CD8-positive, alpha-beta memory T cell (primary cell): ENCODE data around the gene CIAO3. TPM values are rescaled to one million over a fixed set of nuclear protein-coding genes. Genes with fewer than 3 reads are reported as not detected.

Experiments used
- CTCF ChIA-PET: fragments of 350-600 bp; sonication (Branson Sonifier 250); formaldehyde crosslinking; loops from one replicate; lab custom pipeline; 2021; ENCODE audit warnings: antibody characterized with exemption; lab: Charles Lee
- POLR2A ChIA-PET: fragments of 350-600 bp; sonication (Branson Sonifier 250); formaldehyde crosslinking; loops from one replicate; lab custom pipeline; 2021; ENCODE audit warnings: antibody characterized with exemption; lab: Charles Lee
- DNase-seq, 5 donors: peaks; one replicate each; pipeline versions ENCODE4 v3.0.0 to v3.0.0-alpha.2; 2020 to 2022; ENCODE audit warnings: mixed read lengths in 1 of 5
- H3K27ac ChIP-seq: one replicate; pipeline ENCODE4 v1.7.0; 2013; ENCODE audit warnings: low read depth, mild to moderate bottlenecking, low read length, moderate library complexity
- H3K27me3 ChIP-seq: 2 replicates; pipeline ENCODE4 v1.7.0; 2013; ENCODE audit warnings: low read length, mild to moderate bottlenecking; ENCODE audit not compliant: insufficient read depth, poor library complexity, severe bottlenecking
- H3K36me3 ChIP-seq: 2 replicates; pipeline ENCODE4 v1.7.0; 2013; ENCODE audit warnings: mild to moderate bottlenecking, low read length, moderate library complexity; ENCODE audit not compliant: insufficient read depth
- H3K4me1 ChIP-seq: 2 replicates; pipeline ENCODE4 v1.7.0; 2013; ENCODE audit warnings: mild to moderate bottlenecking, low read length, moderate library complexity; ENCODE audit not compliant: insufficient read depth
- H3K4me3 ChIP-seq: 2 replicates; pipeline ENCODE4 v1.7.0; 2013; ENCODE audit warnings: mild to moderate bottlenecking, low read length
- H3K9me3 ChIP-seq: 2 replicates; pipeline ENCODE4 v1.7.0; 2013; ENCODE audit warnings: mild to moderate bottlenecking, low read length
- H3K27ac Mint-ChIP-seq, 8 donors: one replicate each; pipeline ENCODE4 v1.8.0; 2020 to 2021; ENCODE audit warnings: mixed read lengths in 8 of 8, mild to moderate bottlenecking in 6 of 8, inconsistent platforms in 3 of 8, moderate library complexity in 3 of 8
- H3K27me3 Mint-ChIP-seq, 2 donors: one replicate each; pipeline ENCODE4 v1.8.0; 2020 to 2021; ENCODE audit warnings: mixed read lengths in 2 of 2, mild to moderate bottlenecking in 1 of 2, moderate library complexity in 1 of 2
- H3K36me3 Mint-ChIP-seq, 3 donors: one replicate each; pipeline ENCODE4 v1.8.0; 2020 to 2021; ENCODE audit warnings: mixed read lengths in 3 of 3, inconsistent platforms in 1 of 3, mild to moderate bottlenecking in 1 of 3
- H3K4me1 Mint-ChIP-seq, 3 donors: one replicate each; pipeline ENCODE4 v1.8.0; 2020 to 2021; ENCODE audit warnings: mixed read lengths in 3 of 3, inconsistent platforms in 1 of 3, mild to moderate bottlenecking in 1 of 3
- H3K4me3 Mint-ChIP-seq, 7 donors: one replicate each; pipeline ENCODE4 v1.8.0; 2020 to 2021; ENCODE audit warnings: mixed read lengths in 7 of 7, mild to moderate bottlenecking in 6 of 7, moderate library complexity in 4 of 7, inconsistent platforms in 2 of 7
- H3K9me3 Mint-ChIP-seq, 5 donors: one replicate each; pipeline ENCODE4 v1.8.0; 2020 to 2022; ENCODE audit warnings: mixed read lengths in 5 of 5, mild to moderate bottlenecking in 3 of 5, moderate library complexity in 2 of 5, inconsistent platforms in 1 of 5
- polyA plus RNA-seq: library from polyadenylated mRNA; unstranded; fragments of 300-500 nt; fragmentation: Illumina TruSeq; gene quantifications from one replicate; pipeline ENCODE4 v1.2.3, GENCODE V29; 2021
- total RNA-seq, 2 experiments: library from RNA; stranded (reverse); gene quantifications; one replicate each; pipeline ENCODE4 v1.2.3, GENCODE V29; 2021

The CIAO3 gene
- total and polyA plus RNA-seq, 3 experiments from 2014 or later: 23.1 to 37.9 (median 34.8) TPM

DNA sequence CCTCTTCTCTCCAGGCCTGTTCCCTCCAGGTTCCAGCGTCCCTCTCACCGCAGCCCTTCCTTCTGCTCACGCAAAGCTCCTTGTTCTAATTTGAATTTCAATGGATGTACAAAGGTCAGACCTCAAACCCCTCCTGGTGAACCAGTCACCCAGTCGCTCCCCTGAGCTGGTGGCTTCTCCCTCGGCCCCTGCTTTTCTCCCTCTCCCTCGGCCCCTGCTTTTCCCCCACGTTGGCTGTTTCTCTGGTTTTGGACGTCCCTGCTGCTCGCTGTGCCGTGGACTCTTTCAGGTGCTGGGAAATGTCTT lies 11.2 kb upstream of the CIAO3 start:
- POLR2A ChIA-PET: interaction anchor here (0.6 kb wide), 1 partner anchor 1130 kb away, joined by 3 read pairs; no protein-coding TSS in a partner anchor
- CTCF ChIA-PET: interaction anchor here (1.3 to 1.8 kb wide), 2 partner anchors 25 to 34 kb away, joined by 3 to 5 read pairs; no protein-coding TSS in a partner anchor

DNA sequence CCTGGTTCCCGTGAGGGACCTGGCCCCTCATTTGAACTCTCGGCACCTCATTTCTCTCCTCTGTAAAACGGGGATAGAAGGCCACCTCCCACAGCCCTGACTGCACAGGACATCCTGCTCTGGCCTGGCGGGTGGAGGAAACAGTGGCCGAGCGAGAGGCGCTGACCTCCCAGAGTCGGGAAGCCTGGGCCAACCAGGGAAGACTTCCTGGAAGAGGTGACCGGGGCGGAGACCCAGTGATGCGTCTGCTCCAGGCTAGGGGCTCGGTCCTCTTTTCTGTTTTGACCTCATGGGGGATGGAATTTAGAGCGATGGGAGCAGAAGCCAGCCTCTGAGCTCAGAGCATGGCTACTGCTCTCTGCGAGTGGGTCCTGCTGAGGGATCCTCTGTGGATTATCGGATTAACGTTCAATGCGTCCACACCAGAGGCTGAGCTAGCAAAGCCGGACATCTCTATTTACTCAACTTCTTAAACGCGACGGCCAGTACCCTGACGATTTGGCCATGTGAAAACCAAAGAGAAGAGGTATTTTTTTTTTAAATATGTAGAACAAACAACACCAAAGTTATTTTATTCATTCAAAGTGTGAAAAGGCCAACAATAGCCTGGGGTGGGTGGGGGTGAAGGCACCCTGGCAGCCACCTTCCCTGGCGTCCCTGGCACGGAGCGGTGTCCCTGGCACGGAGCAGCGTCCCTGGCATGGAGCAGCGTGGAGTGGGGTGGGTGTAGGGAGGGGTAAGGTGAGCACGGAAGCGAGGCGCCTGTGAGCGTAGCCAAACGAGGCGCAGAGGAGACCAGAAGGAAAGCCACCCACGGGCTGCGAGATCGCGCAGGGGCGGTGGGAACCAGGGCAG lies 10.6 kb upstream of the CIAO3 start:
- H3K27me3 ChIP-seq: no peaks in the 10 kb centered on the region
- H3K27ac ChIP-seq: no peak overlapping the region

More for the DNA sequence above, 11.2 kb upstream of the CIAO3 start:
- no peak overlapping the region for H3K4me3 Mint-ChIP-seq
- no peaks in the 10 kb centered on the region for H3K36me3 Mint-ChIP-seq
- peaks cover 0 to 3% (median 2%) of the 10 kb centered on the region in 3 donors for H3K4me1 Mint-ChIP-seq
- Histone ChIP-seq H3K4me3 (no peak overlapping the region), H3K36me3 (no peaks in the 10 kb centered on the region), H3K9me3 (no peaks in the 10 kb centered on the region), H3K27ac (no peak overlapping the region), H3K4me1 (no peaks in the 10 kb centered on the region), H3K27me3 (no peaks in the 10 kb centered on the region)
- no peak for DNase-seq
- peaks cover 0 to 3% (median 0%) of the 10 kb centered on the region in 5 donors for H3K9me3 Mint-ChIP-seq
- no peak overlapping the region for H3K27ac Mint-ChIP-seq
- H3K27me3 Mint-ChIP-seq: peaks cover 0 to 4% of the 10 kb centered on the region in 2 donors

DNA sequence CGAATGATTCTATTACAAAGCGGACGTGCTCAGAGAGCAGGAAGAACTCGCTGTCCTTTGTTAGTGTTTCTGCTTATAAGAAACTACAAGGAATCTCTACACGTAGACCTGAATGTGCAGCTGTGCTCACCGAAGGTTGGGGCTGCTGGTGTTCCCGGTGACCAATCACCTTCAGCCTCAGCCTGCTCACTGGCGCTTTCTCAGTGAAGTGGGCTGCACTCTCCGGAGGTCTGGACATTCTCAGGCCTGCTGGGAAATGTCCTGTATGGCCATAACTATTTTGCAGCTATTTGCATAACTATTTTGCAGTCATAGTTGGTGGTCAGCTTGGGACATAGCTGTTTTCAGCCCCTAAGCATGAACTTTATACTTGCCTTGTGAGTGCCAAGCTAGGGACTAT lies 9.7 kb upstream of the CIAO3 start:
- H3K27me3 Mint-ChIP-seq: peaks cover 0 to 3% of the 10 kb centered on the region in 2 donors
- Histone ChIP-seq H3K27ac (no peak overlapping the region), H3K27me3 (no peaks in the 10 kb centered on the region), H3K4me3 (no peak overlapping the region), H3K9me3 (no peaks in the 10 kb centered on the region), H3K36me3 (no peaks in the 10 kb centered on the region), H3K4me1 (no peaks in the 10 kb centered on the region)
- no peak overlapping the region for H3K4me3 Mint-ChIP-seq
- ChIA-PET CTCF (interaction anchor here (1.8 to 2.0 kb wide), 2 partner anchors 9 to 35 kb away, joined by 5 to 7 read pairs; partner anchors contain the start of gene CIAO3), POLR2A (no interaction called here)
- DNase-seq: no peak
- peaks cover 0 to 3% (median 2%) of the 10 kb centered on the region in 3 donors for H3K4me1 Mint-ChIP-seq
- H3K9me3 Mint-ChIP-seq: no peaks in the 10 kb centered on the region
- no peak overlapping the region for H3K27ac Mint-ChIP-seq
- no peaks in the 10 kb centered on the region for H3K36me3 Mint-ChIP-seq

More for the DNA sequence above, 10.6 kb upstream of the CIAO3 start:
- POLR2A ChIA-PET: no interaction called here
- Histone ChIP-seq H3K4me1 (no peaks in the 10 kb centered on the region), H3K4me3 (no peak overlapping the region), H3K9me3 (no peaks in the 10 kb centered on the region), H3K36me3 (no peaks in the 10 kb centered on the region)
- Mint-ChIP-seq H3K4me3 (no peak overlapping the region), H3K9me3 (peaks cover 0 to under 1% (median 0%) of the 10 kb centered on the region in 5 donors), H3K36me3 (no peaks in the 10 kb centered on the region), H3K27ac (no peak overlapping the region), H3K4me1 (peaks cover 0 to 3% (median 2%) of the 10 kb centered on the region in 3 donors), H3K27me3 (peaks cover 0 to 3% of the 10 kb centered on the region in 2 donors)
- DNase-seq: no peak
- CTCF ChIA-PET: interaction anchor here (1.3 to 1.8 kb wide), 2 partner anchors 26 to 34 kb away, joined by 3 to 5 read pairs; no protein-coding TSS in a partner anchor

- Histone ChIP-seq H3K4me1 (no peaks in the 10 kb centered on the region), H3K27ac (no peak overlapping the region), H3K36me3 (no peaks in the 10 kb centered on the region), H3K4me3 (no peak overlapping the region), H3K9me3 (no peaks in the 10 kb centered on the region), H3K27me3 (no peaks in the 10 kb centered on the region)
- Mint-ChIP-seq H3K4me1 (no peaks in the 10 kb centered on the region), H3K9me3 (no peaks in the 10 kb centered on the region), H3K27me3 (peaks cover 0 to 3% of the 10 kb centered on the region in 2 donors), H3K4me3 (no peak overlapping the region), H3K27ac (no peak overlapping the region), H3K36me3 (no peaks in the 10 kb centered on the region)
- DNase-seq: no peak
- POLR2A ChIA-PET: no interaction called here
- CTCF ChIA-PET: interaction anchor here (0.7 to 2.0 kb wide), 2 partner anchors 8 to 37 kb away, joined by 3 to 7 read pairs; partner anchors contain the start of gene CIAO3
Observed at GRCh38 chr16:749010-749409, 8.2 kb upstream of the CIAO3 start.

GRCh38 chr16:747978-748746 lies 7.4 kb upstream of the CIAO3 start:
- no peak overlapping the region for H3K4me3 Mint-ChIP-seq
- ChIA-PET POLR2A (no interaction called here), CTCF (no interaction called here)
- H3K4me1 Mint-ChIP-seq: no peaks in the 10 kb centered on the region
- H3K27me3 ChIP-seq: no peaks in the 10 kb centered on the region
- no peak overlapping the region for H3K4me3 ChIP-seq
- no peaks in the 10 kb centered on the region for H3K36me3 ChIP-seq
- DNase-seq: no peak
- H3K27ac Mint-ChIP-seq: no peak overlapping the region
- H3K36me3 Mint-ChIP-seq: no peaks in the 10 kb centered on the region
- peaks cover 0 to 2% of the 10 kb centered on the region in 2 donors for H3K27me3 Mint-ChIP-seq
- H3K9me3 Mint-ChIP-seq: no peaks in the 10 kb centered on the region
- no peaks in the 10 kb centered on the region for H3K4me1 ChIP-seq
- no peak overlapping the region for H3K27ac ChIP-seq
- no peaks in the 10 kb centered on the region for H3K9me3 ChIP-seq

DNA sequence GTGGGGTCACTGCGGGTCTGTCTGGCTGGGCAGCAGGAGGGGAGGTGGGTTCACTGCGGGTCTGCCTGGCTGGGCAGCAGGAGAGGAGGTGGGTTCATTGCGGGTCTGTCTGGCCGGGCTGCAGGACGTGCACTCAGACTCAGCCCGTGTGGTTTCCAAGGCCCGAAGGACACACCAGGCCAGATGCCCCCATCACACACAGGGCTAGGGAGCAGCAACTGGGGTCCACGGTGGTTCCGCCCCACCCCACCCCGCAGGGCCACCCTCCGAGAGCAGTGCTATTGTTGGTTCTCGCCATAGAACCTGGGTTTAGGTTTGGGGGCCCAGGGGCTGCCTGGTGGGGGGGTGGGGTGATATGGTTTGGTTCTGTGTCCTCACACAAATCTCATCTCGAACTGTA lies 5.8 kb upstream of the CIAO3 start:
- peaks cover 0 to 2% of the 10 kb centered on the region in 2 donors for H3K27me3 Mint-ChIP-seq
- no peaks in the 10 kb centered on the region for H3K4me1 Mint-ChIP-seq
- H3K36me3 ChIP-seq: no peaks in the 10 kb centered on the region
- no peak overlapping the region for H3K27ac ChIP-seq
- H3K27me3 ChIP-seq: no peaks in the 10 kb centered on the region
- no peak overlapping the region for H3K4me3 Mint-ChIP-seq
- H3K4me1 ChIP-seq: no peaks in the 10 kb centered on the region
- H3K27ac Mint-ChIP-seq: no peak overlapping the region
- H3K4me3 ChIP-seq: no peak overlapping the region
- ChIA-PET POLR2A (no interaction called here), CTCF (interaction anchor here (1.1 kb wide), 1 partner anchor 34 kb away, joined by 3 read pairs; no protein-coding TSS in a partner anchor)
- H3K9me3 ChIP-seq: no peaks in the 10 kb centered on the region
- H3K9me3 Mint-ChIP-seq: no peaks in the 10 kb centered on the region
- H3K36me3 Mint-ChIP-seq: no peaks in the 10 kb centered on the region
- DNase-seq: no peak

DNA sequence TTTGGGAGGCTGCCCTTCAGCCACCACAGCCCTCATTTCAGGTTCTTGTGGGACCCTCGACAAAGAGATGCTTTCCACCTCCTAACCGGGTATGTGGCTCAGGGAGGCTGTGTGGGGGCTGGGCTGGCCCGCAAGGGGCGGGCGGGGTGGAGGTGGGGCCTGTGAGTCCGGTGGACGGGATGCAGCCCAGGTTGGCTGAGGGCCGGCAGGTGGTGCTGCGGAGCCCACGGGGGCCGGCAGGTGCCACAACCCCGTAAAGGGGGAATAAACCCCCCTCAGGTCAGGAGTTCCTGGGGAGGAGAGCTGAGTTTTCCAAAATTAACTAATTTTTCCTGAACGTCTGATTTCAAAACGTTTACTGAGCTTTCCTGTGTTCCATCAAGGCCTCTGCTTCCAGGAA lies 4.9 kb upstream of the CIAO3 start:
- ChIA-PET POLR2A (no interaction called here), CTCF (interaction anchor here (18.9 kb wide), 1 partner anchor 28 kb away, joined by 332 read pairs; the partner anchor contains the start of genes ANTKMT, CCDC78, HAGHL and METRN)
- Histone ChIP-seq H3K36me3 (no peaks in the 10 kb centered on the region), H3K4me1 (no peaks in the 10 kb centered on the region), H3K9me3 (no peaks in the 10 kb centered on the region), H3K27me3 (no peaks in the 10 kb centered on the region), H3K4me3 (no peak overlapping the region), H3K27ac (no peak overlapping the region)
- no peaks in the 10 kb centered on the region for H3K9me3 Mint-ChIP-seq
- H3K27ac Mint-ChIP-seq: no peak overlapping the region
- DNase-seq: no peak
- peaks cover 0 to 3% (median 0%) of the 10 kb centered on the region in 3 donors for H3K4me1 Mint-ChIP-seq
- H3K4me3 Mint-ChIP-seq: no peak overlapping the region
- no peaks in the 10 kb centered on the region for H3K27me3 Mint-ChIP-seq
- no peaks in the 10 kb centered on the region for H3K36me3 Mint-ChIP-seq
